DMS114 treated with DMSO at 0.1 percent for 48 hours (cell line): Measurements from ENCODE around the gene PSKH1.
A peak's percentile ranks its signal among the peaks of the same experiment; 100 is the strongest.

Experiments
- DNase-seq: peaks from one replicate; lab custom pipeline; 2025; ENCODE audit not compliant: unreplicated experiment; lab: John Stamatoyannopoulos, UW

Gene PSKH1

GRCh38 chr16:67939507-67940445 lies 46.7 kb downstream of the PSKH1 start:
- DNase-seq, result no peak

- no peak for DNase-seq
These were observed 47.5 kb downstream of the PSKH1 start for GRCh38 chr16:67940446-67941089.

GRCh38 chr16:67941469-67942199 lies 48.6 kb downstream of the PSKH1 start:
- no peak for DNase-seq

GRCh38 chr16:67942200-67942509 lies 49.1 kb downstream of the PSKH1 start:
- DNase-seq, result peak; percentile 26

- no peak for DNase-seq
These were observed 49.6 kb downstream of the PSKH1 start for GRCh38 chr16:67942510-67943255.

GRCh38 chr16:67943256-67943618 lies 50.2 kb downstream of the PSKH1 start:
- no peak for DNase-seq

GRCh38 chr16:67943619-67944504 lies 50.8 kb downstream of the PSKH1 start, which contains the start of gene LCAT:
Gene LCAT, minus strand, starts transcription at chr16:67944120. Its CDS starts 19 bp downstream, at chr16:67944101.
- no peak for DNase-seq

GRCh38 chr16:67944690-67945391 lies 51.8 kb downstream of the PSKH1 start:
- DNase-seq, result no peak

GRCh38 chr16:67945392-67945933 lies 52.4 kb downstream of the PSKH1 start:
- DNase-seq, result no peak

- DNase-seq, result no peak
These were observed 53.1 kb downstream of the PSKH1 start for GRCh38 chr16:67946128-67946569.

- no peak for DNase-seq
These were observed 54.0 kb downstream of the PSKH1 start for GRCh38 chr16:67946966-67947558.

GRCh38 chr16:67948015-67948414 lies 55.0 kb downstream of the PSKH1 start:
- DNase-seq, result no peak

GRCh38 chr16:67949645-67950044 lies 56.6 kb downstream of the PSKH1 start:
- no peak for DNase-seq

GRCh38 chr16:67950335-67950843 lies 57.3 kb downstream of the PSKH1 start:
- DNase-seq, result no peak

GRCh38 chr16:67951485-67951884 lies 58.4 kb downstream of the PSKH1 start:
- no peak for DNase-seq

- DNase-seq, result no peak
These were observed 60.8 kb downstream of the PSKH1 start for GRCh38 chr16:67953641-67954375.

GRCh38 chr16:67954421-67955196 lies 61.6 kb downstream of the PSKH1 start:
- DNase-seq, result no peak
